GM12875 (cell line): ENCODE measurements around the gene MYL2.

Experiments
- H3K4me3 ChIP-seq: one replicate; pipeline ENCODE4 v1.5.1; 2011; ENCODE audit warnings: low read depth, low read length, control low read depth
- TF ChIP-seq, protein P1 (sequence below): IDR thresholded peaks from 2 replicates; pipeline ENCODE4 v1.5.1; 2011; ENCODE audit warnings: low read depth, mild to moderate bottlenecking, control low read depth, inconsistent platforms, low read length, moderate library complexity, borderline replicate concordance; ENCODE audit not compliant: insufficient read depth

Gene MYL2

DNA sequence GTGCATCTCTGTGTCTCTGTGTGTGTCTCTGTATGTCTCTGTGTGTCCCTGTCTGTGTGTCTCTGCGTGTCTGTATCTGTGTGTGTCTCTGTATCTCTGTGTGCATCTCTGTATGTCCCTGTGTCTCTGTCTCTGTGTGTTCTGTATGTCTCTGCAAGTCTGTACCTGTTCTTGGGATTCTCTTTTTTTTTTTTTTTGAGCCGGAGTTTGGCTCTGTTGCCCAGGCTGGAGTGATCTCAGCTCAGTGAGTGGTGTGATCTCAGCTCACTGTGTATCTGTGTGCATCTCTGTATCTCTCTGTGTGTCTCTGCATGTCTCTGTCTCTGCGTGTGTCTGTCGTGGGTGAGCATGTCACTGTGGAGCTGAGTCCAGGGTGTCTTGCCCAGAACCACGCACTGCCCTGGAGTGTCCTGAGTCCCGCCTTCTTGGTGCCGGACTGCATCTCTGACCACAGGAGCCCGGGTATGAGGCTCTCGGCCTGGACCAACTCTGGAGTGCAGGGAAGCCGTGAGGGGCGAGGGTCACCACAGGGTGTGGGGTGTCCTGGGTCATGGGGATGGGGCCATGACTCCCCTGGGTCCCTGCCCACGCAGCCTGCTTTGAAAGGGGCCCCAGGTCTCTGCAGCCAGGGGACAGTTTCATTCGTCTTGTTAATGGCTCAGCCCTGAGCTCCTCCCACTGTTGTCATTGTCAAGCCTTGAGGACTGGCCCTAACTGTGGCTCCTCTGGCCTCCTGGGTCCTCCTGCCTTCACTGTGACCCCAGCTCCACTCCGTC, 11.8 kb downstream of the MYL2 start:
- TF ChIP-seq, protein P1, sequence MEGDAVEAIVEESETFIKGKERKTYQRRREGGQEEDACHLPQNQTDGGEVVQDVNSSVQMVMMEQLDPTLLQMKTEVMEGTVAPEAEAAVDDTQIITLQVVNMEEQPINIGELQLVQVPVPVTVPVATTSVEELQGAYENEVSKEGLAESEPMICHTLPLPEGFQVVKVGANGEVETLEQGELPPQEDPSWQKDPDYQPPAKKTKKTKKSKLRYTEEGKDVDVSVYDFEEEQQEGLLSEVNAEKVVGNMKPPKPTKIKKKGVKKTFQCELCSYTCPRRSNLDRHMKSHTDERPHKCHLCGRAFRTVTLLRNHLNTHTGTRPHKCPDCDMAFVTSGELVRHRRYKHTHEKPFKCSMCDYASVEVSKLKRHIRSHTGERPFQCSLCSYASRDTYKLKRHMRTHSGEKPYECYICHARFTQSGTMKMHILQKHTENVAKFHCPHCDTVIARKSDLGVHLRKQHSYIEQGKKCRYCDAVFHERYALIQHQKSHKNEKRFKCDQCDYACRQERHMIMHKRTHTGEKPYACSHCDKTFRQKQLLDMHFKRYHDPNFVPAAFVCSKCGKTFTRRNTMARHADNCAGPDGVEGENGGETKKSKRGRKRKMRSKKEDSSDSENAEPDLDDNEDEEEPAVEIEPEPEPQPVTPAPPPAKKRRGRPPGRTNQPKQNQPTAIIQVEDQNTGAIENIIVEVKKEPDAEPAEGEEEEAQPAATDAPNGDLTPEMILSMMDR: no peak
- H3K4me3 ChIP-seq: no peak overlapping the region

DNA sequence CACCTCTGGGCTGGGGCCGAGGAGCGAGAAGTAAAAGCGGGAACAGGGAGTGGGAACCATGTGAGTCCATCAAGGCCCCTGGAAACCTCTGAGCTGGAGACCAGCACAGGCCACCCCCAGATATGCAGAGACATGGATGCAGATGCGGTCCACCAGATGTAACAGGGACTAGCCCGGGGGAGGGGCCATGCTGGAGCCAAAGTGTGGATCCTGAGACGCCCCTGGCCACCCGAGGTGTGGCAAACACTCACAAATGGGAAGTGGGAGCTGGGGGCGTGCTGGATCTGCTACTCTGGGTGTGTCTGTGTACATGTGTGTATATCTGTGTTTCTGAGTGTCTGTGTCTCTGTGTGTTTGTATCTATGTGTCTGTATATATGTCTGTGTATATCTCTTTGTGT, 12.8 kb downstream of the MYL2 start:
- H3K4me3 ChIP-seq: no peak overlapping the region
- TF ChIP-seq, protein P1: no peak

DNA sequence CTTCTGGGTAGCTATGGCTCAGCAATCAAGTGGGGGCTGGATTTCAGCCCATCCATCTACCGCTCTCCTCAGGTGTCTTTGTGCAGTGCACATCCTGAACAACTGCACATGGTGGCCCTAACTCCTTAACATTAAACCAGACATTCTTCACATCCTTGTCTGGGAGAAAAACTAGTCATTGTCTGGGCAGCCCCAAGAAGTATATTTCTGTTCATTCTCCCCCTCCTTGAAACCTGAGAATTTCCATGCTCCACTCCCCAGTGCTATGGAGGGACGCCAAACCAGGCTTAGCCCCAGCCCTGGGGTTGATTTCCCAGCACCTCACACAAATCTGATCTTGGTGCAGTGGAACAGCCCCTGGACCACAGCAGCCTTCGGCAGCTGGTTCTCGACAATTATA, 13.4 kb downstream of the MYL2 start:
- TF ChIP-seq, protein P1: no peak
- H3K4me3 ChIP-seq: no peak overlapping the region

DNA sequence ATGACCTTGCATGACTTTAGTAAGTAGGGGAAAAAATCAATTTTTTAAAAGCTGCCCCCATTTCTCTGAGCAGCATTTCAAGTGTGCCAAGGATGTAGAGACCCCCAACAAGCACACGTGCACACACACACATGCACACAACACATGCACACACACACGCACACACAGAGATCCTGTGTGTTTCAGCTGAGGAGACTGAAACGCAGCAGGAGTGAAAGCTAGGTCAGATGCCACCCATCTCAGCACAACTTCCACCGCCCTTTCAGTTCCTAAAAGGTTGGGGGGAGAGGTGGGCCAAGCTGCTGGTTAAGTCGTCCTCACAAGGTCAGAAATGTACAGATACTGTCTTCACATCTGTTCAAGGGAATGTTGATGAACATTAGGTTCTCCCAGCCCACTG, 13.9 kb downstream of the MYL2 start:
- TF ChIP-seq, protein P1: no peak
- no peak overlapping the region for H3K4me3 ChIP-seq

DNA sequence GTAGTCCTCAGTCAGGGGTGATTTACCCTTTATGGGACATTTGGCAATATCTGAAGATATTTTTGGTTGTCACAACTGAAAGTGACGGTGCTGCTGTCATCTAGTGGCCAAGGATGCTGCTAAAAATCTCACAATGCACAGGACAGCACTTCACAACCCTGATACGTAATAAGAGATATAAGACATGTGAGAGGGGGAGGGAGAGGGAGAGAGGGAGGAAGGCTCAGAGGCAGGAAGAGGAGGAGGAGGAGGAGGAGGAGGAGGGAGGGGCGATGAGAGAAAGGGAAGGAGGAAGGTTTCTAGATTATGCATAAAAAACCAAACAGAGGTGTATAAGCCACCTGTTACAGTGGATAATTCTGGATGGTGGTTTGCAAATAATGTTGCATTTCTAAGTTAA, 14.3 kb downstream of the MYL2 start:
- TF ChIP-seq, protein P1: peak; percentile 24; the same call in 1 of the 2 replicates
- no peak overlapping the region for H3K4me3 ChIP-seq

DNA sequence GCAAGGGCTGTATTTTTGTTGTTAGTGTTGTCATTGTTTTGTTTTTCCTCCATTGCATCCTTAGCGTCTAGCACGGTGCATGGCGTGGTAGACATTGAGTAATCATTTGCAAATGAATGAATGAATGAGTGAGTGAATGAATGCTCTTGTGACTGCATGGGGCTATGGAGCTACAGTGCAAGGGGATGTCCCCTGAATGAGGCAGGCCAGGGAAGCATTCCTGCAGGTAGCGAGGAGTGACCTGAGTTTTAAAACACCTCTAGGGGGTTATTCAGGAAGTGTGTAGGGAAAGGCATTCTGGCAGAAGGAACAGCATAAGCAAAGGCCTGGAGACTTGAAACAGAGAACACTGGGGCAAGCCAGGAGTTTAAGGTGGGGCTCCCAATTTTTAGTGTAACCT, 16.9 kb downstream of the MYL2 start:
- H3K4me3 ChIP-seq: no peak overlapping the region
- TF ChIP-seq, protein P1: no peak

DNA sequence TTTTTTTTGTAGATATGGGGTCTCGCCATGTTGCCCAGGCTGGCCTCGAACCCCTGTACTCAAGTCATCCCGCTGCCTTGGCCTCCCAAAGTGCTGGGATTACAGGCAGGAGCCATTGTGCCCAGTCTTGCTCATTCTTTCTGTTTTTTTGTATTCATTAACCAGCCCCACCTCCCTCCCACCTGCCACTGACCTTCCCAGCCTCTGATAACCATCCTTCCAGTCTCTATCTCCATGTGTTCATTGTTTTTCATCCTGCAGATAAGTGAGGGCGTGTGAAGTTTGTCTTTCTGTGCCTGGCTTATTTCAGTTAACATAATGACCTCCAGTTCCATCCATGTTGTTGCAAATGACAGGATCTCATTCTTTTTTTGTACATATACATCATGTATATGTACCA, 19.0 kb downstream of the MYL2 start:
- TF ChIP-seq, protein P1: no peak
- no peak overlapping the region for H3K4me3 ChIP-seq
